SJCRH30 (cell line): ENCODE measurements around the gene FAM78A. TPM values are rescaled to one million over a fixed set of nuclear protein-coding genes. Genes with fewer than 3 reads are reported as not detected.

Experiments
- DNase-seq, 2 experiments: peaks; one replicate each; pipeline ENCODE4 v3.0.0-alpha.2; 2015 to 2020
- H3K27ac ChIP-seq: fragments of 250-450 bp; sonication (Bioruptor Pico); 2 replicates; pipeline ENCODE4 v1.5.1; 2020; ENCODE audit warnings: mild to moderate bottlenecking, moderate library complexity
- H3K27me3 ChIP-seq: fragments of 250-450 bp; sonication (Bioruptor Pico); 2 replicates; pipeline ENCODE4 v1.5.1; 2020; ENCODE audit warnings: mild to moderate bottlenecking, moderate library complexity
- H3K36me3 ChIP-seq: fragments of 250-450 bp; sonication (Bioruptor Pico); 2 replicates; pipeline ENCODE4 v1.5.1; 2020; ENCODE audit warnings: mild to moderate bottlenecking, moderate library complexity
- H3K4me1 ChIP-seq: fragments of 250-450 bp; sonication (Bioruptor Pico); 2 replicates; pipeline ENCODE4 v1.5.1; 2020; ENCODE audit warnings: mild to moderate bottlenecking, moderate library complexity
- H3K4me3 ChIP-seq: fragments of 250-450 bp; sonication (Bioruptor Pico); 2 replicates; pipeline ENCODE4 v1.5.1; 2020; ENCODE audit warnings: mild to moderate bottlenecking, moderate library complexity
- H3K9me3 ChIP-seq: fragments of 250-450 bp; sonication (Bioruptor Pico); replicated peaks from 2 replicates; pipeline ENCODE4 v1.5.1; 2020; ENCODE audit warnings: mild to moderate bottlenecking, moderate library complexity
- total RNA-seq: library from RNA; depleted of rRNA; stranded (reverse); fragments of >200 nt; shearing (Covaris generic); gene quantifications from 2 replicates; pipeline ENCODE4 v1.2.3, GENCODE V29; 2014; rRNA removed

The FAM78A gene, protein sequence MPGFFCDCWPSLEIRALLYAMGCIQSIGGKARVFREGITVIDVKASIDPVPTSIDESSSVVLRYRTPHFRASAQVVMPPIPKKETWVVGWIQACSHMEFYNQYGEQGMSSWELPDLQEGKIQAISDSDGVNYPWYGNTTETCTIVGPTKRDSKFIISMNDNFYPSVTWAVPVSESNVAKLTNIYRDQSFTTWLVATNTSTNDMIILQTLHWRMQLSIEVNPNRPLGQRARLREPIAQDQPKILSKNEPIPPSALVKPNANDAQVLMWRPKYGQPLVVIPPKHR
- total RNA-seq = 2.2 and 2.4 TPM in 2 replicates

- Histone ChIP-seq H3K36me3 (no peaks in the 10 kb centered on the region), H3K4me3 (peak within 1 kb of the TSS; percentile 68), H3K4me1 (peaks cover 7% of the 10 kb centered on the region; the same call in 1 of the 2 replicates), H3K9me3 (no peaks in the 10 kb centered on the region), H3K27me3 (peaks cover 13% of the 10 kb centered on the region; the same call in 1 of the 2 replicates), H3K27ac (no peak within 1 kb of the TSS)
- no peak for DNase-seq
Measured at GRCh38 chr9:131276094-131276888, at the start of gene FAM78A. Gene FAM78A, minus strand, starts transcription at chr9:131276510. Its CDS starts 331 bp downstream, at chr9:131276179.

DNA sequence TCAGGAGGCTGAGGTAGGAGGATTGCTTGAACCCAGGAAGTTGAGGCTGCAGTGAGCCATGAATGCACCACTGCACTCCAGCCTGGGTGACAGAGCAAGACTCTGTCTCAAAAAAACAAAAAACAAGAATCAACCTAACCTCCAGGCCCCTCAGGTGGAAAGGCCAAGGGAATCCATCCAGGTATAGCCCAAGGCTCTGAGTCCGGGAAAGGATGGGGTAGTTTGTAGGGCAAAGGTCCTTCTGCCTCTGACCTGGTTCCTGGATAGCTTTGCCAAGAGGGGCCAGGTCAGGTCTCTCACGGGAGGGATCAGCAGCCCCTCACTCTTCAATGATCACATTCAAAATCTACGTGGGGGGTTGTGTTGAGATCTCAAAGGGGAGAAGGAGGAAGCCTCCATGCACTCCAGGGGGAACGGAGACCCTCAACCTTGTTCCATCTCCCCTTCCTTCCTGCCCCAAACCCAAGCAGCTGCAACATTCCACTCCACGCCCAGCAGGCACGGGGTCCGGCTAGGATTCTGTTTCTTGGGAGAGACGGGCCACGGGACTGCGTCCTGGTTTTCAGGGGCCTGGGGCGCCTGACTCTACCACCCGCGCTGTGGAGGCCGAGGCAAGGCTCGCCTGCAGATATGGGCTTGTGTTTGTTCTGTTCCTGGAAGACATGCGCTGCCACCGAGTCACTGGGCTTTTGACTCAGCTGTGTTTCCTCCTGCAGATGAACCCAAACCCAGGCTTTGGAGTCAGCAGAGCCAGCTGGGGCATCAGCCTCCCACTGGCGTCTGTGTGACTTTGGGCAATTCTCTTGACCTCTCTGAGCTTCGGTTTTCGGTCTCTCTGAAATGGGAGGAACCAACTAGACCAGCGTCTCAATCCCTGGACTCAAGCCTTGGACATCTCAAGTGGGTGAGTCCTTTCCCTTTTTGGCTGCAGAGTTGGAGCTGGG lies 48.7 kb upstream of the FAM78A start:
- H3K27ac ChIP-seq = no peak overlapping the region
- no peaks in the 10 kb centered on the region; the same call in none of the 2 replicates for H3K27me3 ChIP-seq
- H3K36me3 ChIP-seq = no peaks in the 10 kb centered on the region
- peaks cover 4% of the 10 kb centered on the region; the same call in 1 of the 2 replicates for H3K4me1 ChIP-seq
- no peak for DNase-seq
- H3K4me3 ChIP-seq = no peak overlapping the region
- H3K9me3 ChIP-seq = no peaks in the 10 kb centered on the region

- DNase-seq = no peak
Measured at GRCh38 chr9:131323629-131324028, 47.3 kb upstream of the FAM78A start.

DNA sequence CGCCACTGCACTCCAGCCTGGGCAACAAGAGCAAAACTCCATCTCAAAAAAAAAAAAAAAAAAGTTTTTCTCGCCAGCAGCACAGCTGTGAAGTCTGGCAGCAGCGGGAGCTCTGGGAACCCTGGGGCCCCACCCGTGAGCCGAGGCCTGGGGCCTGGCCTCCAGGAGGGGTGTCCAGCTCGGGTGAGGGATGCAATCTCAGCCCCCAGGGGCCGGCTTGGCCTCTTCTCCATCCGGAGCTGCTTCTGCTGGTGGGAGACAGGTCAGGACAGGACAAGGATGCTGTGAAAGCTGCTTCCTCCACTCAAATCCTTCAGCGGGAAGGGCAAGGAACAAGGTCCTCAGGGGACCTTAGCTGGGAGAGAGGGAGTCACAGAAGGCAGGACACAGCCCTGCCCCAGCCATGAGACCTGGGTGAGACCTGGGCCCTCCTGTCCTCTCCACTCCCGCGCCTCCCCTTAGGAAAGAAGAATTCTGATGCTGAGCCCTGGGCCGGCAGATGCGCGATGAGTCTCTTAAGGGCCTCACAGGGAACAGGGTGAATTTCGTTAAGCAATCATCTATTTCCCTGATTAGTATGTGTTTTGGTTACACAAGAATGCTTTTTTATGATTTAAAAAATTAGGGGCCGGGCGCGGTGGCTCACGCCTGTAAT lies 43.8 kb upstream of the FAM78A start:
- Histone ChIP-seq H3K27ac (no peak overlapping the region; the same call in 1 of the 2 replicates), H3K27me3 (no peaks in the 10 kb centered on the region), H3K36me3 (no peaks in the 10 kb centered on the region), H3K4me3 (peak overlapping the region; percentile 32), H3K4me1 (peaks cover 8% of the 10 kb centered on the region; the same call in 1 of the 2 replicates), H3K9me3 (no peaks in the 10 kb centered on the region)
- peak; percentile 76 to 81 for DNase-seq

More at GRCh38 chr9:131323629-131324028, 47.3 kb upstream of the FAM78A start:
- no peaks in the 10 kb centered on the region for H3K36me3 ChIP-seq
- no peaks in the 10 kb centered on the region for H3K9me3 ChIP-seq
- peaks cover 8% of the 10 kb centered on the region; the same call in 1 of the 2 replicates for H3K4me1 ChIP-seq
- H3K4me3 ChIP-seq = no peak overlapping the region
- H3K27me3 ChIP-seq = no peaks in the 10 kb centered on the region; the same call in 1 of the 2 replicates
- no peak overlapping the region for H3K27ac ChIP-seq

- Histone ChIP-seq H3K9me3 (no peaks in the 10 kb centered on the region), H3K4me1 (peaks cover 8% of the 10 kb centered on the region; the same call in 1 of the 2 replicates), H3K27me3 (no peaks in the 10 kb centered on the region), H3K36me3 (no peaks in the 10 kb centered on the region), H3K27ac (no peak overlapping the region), H3K4me3 (no peak overlapping the region)
- DNase-seq = no peak
Measured at GRCh38 chr9:131319486-131319885, 43.2 kb upstream of the FAM78A start.

DNA sequence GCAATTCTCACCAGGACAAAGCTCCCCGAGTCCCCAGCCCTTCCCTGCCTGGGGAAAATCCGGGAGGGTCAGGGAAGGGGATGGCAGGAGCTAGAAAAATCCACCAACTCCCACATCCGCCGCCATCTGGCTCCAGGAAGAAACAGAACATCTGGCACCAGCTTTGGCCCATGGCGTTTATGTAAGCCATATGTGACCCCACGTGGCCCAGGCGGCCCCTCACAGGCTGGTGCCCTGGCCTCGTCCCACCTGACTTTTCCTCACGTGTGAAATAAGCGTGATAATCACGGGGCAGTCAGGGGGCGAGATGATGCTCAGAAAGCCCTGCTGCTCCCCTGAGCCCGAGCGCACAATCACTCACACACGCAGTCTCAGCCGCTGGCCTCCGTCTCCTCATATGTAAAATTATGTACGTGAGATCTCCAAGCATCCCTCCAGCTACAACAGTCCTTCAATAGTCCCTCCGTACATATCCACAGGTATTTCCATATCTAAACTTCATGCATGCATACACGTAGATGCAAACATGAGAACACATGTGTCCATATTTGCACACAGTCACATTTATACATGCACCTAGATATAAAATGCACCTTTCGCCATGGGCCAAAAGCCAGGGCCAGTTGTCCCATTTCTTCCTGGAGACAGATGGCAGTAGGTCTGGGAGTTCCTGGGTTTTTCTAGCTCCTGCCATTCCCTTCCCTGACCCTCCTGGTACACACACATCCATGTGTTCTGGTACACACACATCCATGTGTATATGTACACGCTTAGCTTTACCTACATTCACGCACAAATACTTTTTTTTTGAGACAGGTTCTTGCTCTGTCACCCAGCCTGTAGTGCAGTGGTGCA lies 42.1 kb upstream of the FAM78A start:
- H3K36me3 ChIP-seq = no peaks in the 10 kb centered on the region
- no peak for DNase-seq
- H3K4me3 ChIP-seq = no peak overlapping the region
- H3K27me3 ChIP-seq = no peaks in the 10 kb centered on the region
- H3K9me3 ChIP-seq = no peaks in the 10 kb centered on the region
- H3K27ac ChIP-seq = no peak overlapping the region
- H3K4me1 ChIP-seq = peaks cover 8% of the 10 kb centered on the region; the same call in 1 of the 2 replicates

- Histone ChIP-seq H3K36me3 (no peaks in the 10 kb centered on the region), H3K4me1 (no peaks in the 10 kb centered on the region), H3K4me3 (no peak overlapping the region), H3K9me3 (no peaks in the 10 kb centered on the region), H3K27me3 (no peaks in the 10 kb centered on the region; the same call in 1 of the 2 replicates), H3K27ac (no peak overlapping the region)
- peak in 1 of 2 experiments; percentile 41 for DNase-seq
Measured at GRCh38 chr9:131312822-131313770, 36.8 kb upstream of the FAM78A start.

- no peak for DNase-seq
- no peaks in the 10 kb centered on the region for H3K36me3 ChIP-seq
- H3K4me1 ChIP-seq = no peaks in the 10 kb centered on the region
- no peak overlapping the region for H3K27ac ChIP-seq
- no peaks in the 10 kb centered on the region; the same call in 1 of the 2 replicates for H3K27me3 ChIP-seq
- no peak overlapping the region for H3K4me3 ChIP-seq
- no peaks in the 10 kb centered on the region for H3K9me3 ChIP-seq
Measured at GRCh38 chr9:131312246-131312645, 35.9 kb upstream of the FAM78A start.

DNA sequence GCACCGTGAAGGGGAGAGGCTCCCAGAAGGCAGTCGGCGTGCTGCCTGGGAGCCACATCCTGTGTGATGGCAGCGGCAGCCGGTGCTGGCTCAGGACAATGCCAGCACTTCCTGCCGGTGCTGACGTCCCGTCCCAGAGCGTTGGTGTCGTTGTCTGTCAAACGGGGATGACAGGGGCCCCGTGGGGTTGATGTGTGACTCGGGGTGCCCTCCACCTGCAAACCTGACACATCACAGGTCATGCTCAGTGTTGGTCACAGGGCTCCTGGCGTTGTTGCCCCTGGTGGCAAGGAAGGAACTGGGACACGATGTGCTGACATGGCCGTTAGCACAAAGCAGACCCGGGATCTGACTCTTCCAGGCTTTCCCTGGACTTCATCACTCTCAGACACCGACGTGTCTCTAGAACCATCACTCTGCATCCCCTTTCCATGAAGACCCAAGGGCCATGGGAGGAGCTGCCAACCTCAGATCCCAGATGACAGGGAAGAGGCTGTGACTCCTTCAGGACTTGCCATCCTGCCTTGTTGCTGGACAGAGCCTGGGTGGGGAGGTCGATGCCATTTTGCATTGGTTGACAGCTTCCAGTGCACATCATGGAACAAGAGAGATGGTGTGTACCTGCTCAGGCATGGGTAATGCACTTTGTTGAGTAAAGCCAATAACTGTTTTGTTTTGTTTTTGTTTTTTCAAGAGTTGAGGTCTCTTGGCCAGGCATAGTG lies 34.7 kb upstream of the FAM78A start:
- Histone ChIP-seq H3K9me3 (no peaks in the 10 kb centered on the region), H3K4me3 (no peak overlapping the region), H3K27ac (no peak overlapping the region), H3K4me1 (no peaks in the 10 kb centered on the region), H3K27me3 (no peaks in the 10 kb centered on the region; the same call in 1 of the 2 replicates), H3K36me3 (no peaks in the 10 kb centered on the region)
- peak in 1 of 2 experiments; percentile 41 for DNase-seq

GRCh38 chr9:131309530-131310276 lies 33.4 kb upstream of the FAM78A start:
- Histone ChIP-seq H3K27me3 (no peaks in the 10 kb centered on the region; the same call in 1 of the 2 replicates), H3K9me3 (no peaks in the 10 kb centered on the region), H3K27ac (no peak overlapping the region), H3K36me3 (no peaks in the 10 kb centered on the region), H3K4me3 (no peak overlapping the region), H3K4me1 (peaks cover 4% of the 10 kb centered on the region)
- no peak for DNase-seq

DNA sequence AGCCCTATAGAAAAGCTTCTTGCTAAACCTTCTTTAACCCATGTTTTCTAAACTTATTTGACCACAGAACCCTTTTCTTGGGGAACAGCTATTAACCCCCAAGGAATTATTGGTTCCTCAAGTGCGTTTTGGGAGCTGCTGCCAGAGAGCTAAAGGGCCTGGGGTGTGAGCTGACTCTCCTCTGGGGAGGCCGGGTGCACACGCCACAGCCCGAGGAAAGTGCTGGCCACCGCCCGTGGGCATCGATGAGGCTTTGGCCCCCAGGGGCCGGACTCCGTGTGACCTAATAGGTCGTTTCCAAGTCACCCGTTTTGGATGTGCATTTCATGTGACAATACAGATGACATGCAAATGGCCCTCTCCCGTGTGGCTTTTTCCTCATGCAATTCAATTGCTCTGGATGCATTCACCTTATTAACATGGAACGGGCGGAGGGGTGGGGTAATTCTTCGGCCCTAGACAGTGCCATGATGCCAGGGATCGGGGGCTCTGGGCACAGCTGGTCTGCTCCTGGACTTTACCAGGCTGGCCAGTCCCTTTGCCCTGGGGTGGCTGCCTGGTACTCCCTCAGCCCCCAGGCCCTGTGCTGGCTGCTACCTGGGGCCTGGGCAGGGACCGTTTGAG lies 32.7 kb upstream of the FAM78A start:
- H3K36me3 ChIP-seq = no peaks in the 10 kb centered on the region
- H3K4me1 ChIP-seq = peaks cover 8% of the 10 kb centered on the region
- no peak for DNase-seq
- no peak overlapping the region for H3K4me3 ChIP-seq
- no peak overlapping the region for H3K27ac ChIP-seq
- no peaks in the 10 kb centered on the region; the same call in 1 of the 2 replicates for H3K27me3 ChIP-seq
- H3K9me3 ChIP-seq = no peaks in the 10 kb centered on the region
